NK-92 (cell line): ENCODE measurements around the gene LUC7L3.

Experiments used
- DNase-seq: peaks from one replicate; lab custom pipeline; 2025; ENCODE audit not compliant: unreplicated experiment; lab: John Stamatoyannopoulos, UW

The LUC7L3 gene

DNA sequence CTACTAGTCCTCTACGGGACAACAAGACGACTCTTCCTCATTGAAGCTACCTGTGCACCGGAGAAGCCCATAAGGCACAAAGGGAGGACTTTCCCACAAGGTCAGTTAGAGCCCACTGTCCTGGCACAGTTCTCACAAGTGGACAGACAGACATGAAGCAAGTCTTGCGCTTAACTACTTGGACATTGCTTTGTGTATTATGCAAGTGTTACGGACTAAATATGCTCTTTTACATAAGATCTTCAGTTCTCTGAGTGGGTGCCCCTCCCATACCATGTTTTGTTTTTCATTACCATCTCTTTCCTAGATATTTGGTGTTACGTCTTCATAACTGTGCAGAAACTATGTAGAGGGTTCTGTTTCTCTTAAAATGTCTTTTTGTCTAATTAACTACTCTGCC, 29.8 kb downstream of the LUC7L3 start:
- DNase-seq = no peak

DNA sequence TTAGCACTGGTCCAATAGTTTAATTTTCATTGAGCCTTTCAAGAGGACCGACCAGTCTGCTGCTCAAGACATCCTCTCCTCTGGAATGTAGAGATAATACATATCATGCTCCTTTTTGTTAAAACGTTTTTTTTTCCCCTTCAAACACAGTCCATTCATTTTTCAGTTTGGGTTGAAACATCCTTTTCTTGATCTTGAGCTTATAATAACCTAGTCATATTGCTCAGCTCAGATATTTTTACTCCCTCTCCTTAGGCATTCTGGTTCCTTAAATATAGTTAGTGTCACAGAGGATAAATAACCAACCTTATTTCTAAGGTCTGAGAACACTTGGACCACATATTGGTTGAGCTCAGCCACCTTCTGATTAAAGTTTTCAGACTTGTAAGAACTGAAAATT, 35.1 kb downstream of the LUC7L3 start:
- DNase-seq = no peak

DNA sequence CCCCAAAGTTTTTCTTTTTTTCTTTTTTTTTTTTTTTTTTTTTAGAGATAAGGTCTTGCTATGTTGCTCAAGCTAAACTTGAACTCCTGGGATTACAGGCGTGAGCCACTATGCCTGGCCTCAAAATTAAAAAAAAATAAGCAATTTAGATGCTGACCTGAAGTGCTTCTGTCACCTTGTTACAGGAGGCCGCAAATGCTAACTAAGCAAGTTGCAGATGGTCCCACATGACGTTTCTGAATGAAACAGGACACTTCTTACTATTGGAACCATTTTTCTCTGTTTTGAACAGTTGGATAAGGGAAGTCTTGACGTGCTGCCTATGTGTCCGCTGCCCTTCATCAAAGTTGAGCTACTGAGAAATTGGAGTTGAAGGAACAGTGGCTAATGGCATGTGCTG, 39.1 kb downstream of the LUC7L3 start:
- DNase-seq = no peak

DNA sequence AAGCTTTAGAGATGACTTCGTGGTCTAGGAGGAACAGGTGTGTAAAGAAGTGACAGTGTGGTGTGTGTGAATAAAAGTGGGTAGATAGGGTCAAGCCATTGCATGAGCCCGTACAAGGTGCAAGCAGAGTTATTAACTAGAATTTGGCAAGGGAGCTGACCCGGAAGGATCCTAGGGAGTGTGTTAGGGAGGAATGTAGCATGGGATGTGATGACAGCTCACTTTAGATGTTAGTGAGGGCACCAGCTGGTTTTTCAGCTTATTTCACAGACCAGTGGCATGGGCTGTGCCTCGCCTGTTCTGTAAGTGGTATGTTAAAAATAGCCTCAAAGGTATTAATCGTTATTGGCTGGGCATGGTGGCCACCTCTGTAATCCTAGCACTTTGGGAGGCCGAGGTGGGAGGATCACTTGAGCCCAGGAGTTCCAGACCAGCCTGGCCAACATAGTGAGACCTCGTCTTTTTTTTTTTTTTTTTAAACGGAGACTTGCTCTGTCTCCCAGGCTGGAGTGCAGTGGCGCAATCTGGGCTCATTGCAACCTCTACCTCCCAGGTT, 39.7 kb downstream of the LUC7L3 start:
- DNase-seq = no peak

DNA sequence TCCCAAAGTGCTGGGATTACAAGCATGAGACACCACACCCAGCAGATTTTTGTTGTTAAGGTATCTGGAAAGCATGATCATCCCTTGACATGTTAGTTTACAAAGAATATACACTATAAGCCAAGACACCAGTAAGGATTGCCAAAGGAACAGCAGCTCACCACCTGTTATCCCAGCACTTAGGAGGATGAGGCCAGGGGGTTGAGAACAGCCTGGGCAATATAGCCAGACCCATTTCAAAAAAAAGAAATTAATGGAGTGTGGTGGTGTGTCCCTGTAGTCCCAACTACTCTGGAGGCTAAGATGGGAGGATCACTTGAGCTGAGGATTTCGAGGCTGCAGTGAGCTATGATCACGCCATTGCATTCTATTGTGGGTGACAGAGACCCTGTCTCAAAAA, 42.8 kb downstream of the LUC7L3 start:
- no peak for DNase-seq

DNA sequence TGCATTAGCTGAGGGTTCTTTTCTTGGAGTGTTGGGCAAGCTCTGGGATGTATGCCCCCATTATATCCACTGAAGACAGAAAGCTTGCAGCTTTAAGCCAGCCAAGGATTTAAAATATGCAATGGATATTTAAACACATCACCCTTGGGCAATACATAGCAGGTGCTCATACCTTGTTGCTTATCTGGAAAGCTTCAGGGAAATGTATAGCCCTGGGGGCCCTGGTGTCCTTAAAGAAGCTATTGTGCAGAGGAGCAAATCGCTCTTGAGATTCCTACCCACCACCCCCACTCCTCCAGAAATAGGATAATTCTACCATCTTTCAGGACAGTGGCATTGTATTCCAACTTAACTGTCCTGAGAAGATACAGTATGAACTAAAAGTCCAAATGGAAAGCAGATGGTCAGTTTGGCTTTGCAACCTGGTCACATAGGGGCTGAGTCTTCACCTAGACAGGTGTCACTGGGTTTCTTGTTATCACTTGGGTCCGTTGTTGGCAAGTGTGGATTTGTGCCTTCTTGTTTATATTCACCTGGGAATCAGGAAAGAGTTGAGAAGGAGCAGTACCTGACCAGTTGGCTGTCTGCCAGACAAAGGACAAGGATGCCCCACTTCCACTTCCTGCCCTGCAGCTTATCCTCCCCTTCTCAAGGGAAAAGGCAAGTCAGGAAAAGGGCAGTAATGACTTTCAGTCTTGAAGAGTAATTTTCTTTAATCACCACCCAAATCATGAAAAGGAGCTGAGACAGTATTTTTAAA, 44.5 kb downstream of the LUC7L3 start:
- no peak for DNase-seq

DNA sequence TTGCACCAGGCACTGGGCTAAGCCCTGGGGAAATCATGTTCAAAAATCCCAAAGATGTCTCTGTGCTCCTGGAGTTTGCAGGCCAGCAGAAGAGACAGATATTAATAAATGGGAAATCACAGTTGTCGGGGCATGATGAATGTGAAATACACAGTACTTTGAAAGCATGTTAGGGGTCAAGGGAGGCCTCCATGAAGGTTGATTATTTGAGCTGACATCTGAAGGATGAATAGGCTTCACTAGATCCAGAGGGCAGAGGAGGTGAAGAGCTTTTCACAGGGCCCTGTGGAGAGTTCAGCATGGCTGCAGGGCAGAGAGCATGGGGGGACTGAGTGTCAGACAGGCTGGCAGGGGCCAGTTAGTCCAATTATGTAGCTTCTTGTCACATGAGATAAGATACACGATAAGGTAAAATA, 45.3 kb downstream of the LUC7L3 start:
- DNase-seq = no peak

DNA sequence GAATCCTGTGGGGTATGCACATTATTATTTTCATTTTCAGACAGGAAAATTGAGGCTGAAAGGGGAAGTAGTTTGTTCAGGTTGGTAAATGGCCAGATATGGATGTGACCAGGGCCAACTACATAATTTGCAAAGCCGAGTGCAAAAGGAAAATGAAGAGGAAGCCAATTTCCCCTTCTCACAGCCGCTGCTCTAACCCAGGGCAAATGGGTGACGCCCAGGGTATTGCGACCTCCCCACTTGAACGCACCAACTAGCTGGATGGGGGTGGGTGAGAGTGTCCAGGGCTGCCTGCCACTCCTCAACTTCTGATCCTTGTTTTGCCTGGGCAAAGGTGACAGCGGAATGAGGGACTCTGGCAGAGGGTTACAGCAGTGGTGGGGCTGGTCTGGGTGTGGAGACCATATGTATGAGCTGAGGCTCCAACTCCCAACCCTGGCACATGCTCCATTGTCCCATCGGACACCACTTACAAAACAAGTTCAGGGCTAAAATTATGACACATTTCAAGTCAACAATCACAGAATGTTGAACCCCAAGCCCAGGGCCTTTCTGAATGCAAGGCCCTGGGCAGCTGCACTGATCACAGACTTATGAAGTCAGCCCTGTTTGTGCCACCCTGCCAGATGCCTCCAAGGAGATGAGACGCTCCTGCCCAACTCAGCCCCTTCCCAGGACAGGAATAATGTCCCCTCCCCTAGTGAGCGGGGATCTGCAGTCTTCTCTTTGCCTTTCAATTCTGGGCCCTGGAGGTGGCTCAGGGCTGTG, 46.2 kb downstream of the LUC7L3 start:
- DNase-seq = no peak

DNA sequence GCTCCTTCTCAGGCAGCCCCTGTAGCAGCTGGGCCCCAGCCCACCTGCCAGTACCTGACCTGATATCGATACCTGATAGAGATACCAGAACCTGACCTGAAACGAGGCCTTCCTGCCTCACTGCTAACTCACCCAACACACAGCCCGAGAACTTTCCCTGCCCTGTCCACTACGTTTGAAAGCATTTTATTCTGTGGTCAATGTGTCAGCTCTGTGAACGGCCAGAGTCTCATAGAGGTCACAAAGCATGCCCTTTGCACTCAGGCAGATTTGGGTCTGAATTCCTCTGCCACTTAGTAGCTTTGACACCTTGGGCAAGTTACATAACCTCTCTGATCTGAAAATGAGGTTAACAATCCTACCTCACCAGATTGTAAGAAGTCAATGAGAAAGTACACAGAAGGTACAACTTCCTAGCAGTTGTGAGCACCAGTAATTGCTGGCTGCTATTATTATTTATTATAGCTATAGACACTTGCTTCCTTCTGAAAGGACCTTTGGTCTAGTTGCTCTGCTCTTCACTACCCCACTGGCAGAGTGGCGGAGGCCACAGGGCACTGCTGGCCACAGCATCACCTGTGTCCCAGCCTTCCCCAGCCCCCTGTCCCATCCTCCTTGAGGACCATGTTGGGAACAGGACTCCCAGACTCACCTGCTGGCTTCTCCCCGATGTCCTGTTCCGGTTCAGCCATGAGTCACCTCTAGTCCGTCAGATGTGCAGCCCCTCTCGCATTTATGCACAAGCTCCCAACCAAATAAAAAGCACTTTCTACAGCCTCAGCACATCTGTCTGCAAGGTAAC, 47.0 kb downstream of the LUC7L3 start:
- no peak for DNase-seq

DNA sequence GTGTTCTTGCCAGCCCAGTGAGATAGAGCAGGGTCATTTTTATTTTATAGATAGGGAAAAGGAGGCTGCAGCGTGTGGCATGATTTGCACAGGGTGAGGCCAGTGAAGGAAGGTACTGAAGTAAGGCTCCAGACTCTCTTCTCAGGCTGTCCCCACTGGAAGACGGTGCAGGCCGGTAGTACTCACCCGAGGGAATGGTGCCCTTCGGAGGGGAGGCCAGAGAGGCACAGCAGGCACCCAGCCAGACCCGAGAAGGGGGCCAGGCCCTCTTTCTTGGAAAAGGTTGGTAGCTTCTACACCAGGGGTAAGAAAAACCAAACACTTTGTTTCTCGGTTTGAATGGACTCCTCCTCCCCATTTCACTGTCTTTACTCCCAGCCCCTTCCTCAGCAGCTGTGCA, 47.6 kb downstream of the LUC7L3 start:
- DNase-seq = no peak

DNA sequence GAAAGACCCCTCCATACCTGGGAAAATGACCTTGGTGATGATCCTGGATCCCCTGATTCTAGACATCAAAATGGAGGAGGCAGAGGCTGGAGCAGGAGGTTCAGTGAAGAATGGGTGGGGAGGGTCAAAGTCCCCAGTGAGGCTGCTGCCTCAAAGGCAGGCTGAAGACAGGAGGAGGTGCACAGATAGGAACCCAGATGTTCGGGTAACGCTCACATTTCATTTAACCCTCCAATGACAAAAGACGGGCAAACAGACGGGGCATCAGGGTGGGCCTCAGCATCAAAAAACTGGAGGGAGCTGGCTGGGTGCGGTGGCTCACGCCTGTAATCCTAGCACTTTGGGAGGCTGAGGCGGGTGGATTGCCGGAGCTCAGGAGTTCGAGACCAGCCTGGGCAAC, 48.0 kb downstream of the LUC7L3 start, which contains the start of gene ANKRD40CL:
ANKRD40CL (minus strand) TSS at position 73 of the 400 bp plus-strand sequence. CDS start 605 bp downstream, outside the sequence.
- DNase-seq = no peak

DNA sequence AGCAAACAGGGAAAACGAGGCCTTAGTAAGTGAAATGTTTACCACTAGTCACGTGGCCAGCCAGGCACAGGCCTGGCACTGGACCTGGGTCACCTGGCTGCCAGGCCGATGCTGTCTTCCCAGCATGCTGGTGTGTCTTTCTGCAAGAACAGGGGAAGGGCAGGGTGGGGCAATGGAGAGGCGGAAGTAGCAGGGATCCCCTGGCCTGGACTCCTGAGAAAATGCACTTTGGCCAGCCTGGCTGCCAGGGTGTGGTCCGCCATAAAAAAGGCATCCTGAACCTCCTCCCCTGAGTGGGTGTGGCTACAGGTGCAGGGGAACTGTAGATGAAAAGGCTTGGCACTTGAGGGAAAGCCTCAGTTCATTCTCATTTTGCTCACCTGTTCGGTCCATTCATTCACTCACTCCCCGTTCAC, 49.0 kb downstream of the LUC7L3 start:
- DNase-seq = no peak

DNA sequence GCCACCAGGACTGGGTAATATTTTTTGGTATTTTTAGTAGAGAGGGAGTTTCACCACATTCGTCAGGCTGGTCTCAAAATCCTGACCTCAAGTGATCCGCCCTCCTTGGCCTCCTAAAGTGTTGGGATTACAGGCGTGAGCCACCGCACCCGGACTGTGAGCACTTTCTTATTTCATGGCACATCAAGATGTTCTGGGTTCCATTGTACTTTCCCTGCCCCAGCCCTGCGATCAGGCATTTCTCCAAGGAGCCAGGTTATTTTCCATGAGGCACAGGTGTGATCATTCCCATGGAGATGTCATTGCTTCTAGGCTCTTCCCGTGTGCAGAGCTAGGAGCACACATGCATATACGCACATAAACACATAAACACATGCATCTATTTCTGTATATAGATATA, 50.5 kb downstream of the LUC7L3 start:
- DNase-seq = no peak

DNA sequence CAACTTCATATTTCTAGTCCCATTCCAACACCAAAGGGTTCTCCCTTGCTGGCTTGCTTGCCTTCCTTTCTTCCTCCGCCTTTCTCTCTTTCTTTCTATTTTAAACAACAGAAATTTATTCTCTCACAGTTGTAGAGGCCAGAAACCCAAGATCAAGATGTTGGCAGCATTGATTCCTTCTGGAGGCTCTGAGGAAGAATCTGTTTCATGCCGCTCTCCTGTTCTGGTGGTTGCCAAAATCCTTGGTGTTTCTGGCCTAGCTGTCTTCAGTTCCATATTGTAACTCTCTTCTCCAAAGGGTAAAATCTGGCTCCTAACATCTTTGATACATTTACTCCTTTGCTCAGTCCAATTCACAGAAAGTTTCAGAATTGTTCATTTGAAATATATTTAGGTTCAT, 50.9 kb downstream of the LUC7L3 start:
- DNase-seq = no peak

DNA sequence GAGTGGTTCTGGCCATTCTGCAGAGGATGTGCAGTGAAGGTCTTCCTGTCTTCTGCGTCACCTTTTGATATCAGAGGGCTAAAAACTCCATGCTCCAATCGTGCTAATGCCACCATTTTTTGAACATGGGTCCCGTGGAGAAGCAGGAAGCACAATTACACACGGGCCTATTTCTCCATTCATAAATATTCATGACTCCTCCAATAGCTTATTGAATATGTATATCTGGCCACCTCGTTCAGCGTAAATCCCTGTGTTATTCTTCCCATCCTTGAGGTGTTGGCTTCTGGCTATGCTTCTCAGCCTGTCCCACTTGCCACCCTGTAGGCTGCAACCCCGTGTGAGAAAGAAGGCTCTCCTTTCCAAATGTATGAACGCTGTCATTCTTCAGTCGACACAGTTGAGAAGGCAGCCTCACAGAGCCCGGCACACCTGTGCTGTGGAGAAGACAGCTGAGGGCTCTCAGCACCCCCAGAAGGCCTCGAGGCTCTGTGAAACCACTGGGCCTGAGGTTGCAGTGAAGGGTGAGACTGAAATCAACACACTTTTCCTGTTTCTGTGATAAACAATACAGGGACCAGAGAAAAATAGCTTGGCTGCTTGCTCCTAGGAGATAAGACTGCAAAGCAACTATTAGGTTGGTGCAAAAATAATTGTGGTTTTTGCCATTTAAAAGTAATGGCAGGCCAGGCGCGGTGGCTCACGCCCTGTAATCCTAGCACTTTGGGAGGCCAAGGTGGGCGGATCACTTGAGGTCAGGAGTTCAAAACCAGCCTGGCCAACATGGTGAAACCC, 52.8 kb downstream of the LUC7L3 start:
- DNase-seq = no peak

DNA sequence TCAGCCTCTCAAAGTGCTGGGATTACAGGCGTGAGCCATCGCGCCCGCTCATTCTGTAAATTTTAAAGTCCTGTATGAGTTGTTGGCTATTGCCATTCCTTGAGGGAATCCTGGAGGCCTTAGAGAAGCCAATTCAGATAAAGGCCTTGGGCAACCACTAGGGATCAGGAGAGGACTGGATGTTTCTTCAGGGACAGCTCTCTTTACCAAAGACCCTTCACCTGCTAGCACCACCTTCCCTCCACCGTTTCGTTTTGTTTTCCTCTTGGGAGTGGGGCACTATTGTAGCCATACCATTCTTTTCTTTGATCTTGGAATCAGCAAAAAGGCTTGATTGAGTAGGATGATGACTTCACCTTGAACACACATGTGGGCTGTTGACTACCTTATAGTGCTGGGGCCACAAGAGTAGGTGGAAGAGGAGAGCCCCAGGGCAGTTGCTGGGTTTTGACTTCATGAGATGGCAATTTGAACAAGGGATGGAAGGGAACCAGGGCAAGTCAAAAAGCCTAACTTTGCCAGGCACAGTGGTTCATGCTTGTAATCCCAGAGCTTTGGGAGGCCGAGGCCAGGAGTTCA, 54.9 kb downstream of the LUC7L3 start:
- no peak for DNase-seq

DNA sequence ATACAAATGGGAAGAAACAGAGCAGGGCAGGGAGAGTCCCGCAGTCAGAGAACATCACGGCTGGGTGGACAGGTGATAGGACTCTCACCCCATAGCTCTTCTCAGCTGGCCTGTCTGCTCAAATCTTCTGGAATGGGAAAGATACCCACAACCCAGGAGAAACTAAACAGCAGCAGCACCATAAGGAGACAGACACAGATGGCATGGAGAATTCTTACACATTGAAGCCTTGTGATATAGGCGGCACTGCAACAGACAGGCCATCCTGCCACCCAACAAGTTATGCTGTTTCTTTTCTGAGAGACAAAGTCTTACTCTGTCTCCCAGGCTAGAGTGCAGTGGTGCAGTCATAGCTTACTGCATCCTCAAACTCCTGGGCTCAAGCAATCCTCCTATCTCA, 56.5 kb downstream of the LUC7L3 start:
- no peak for DNase-seq

DNA sequence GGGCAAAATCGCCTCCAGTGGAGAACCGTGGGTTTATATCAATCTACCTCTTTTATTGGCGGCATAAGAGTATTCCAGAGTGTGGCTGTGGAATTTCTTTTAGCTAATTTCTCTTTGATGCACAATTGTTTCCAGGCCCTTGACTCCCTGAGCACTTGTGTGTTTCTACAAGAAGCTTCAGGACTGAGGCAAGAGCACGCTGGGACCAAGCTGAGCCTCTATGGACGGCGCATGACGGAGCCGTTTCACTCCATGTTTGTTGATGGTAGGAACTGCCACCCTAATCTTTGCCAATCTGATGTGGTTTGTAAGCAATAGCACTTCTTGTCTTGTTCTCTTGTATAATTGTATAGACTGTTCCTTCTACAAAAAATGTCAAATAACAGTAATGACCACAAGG, 59.1 kb downstream of the LUC7L3 start:
- no peak for DNase-seq

DNA sequence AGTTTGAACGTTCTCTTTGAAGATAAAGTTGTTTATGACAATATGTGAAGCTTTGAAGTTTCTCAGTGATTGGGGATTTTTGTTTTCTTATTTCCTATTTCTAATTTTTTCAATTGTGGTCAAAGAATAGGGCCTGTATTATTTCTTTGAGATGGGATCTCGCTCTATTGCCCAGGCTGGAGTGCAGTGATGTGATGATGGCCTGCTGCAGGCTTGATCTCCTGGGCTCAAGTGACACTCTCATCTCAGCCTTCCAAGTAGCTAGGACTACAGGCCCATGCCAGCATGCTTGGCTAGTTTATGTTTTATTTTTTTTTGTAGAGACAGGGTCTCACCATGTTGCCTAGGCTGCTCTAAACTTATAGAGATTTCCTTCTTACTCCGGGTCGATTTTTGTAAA, 59.6 kb downstream of the LUC7L3 start:
- no peak for DNase-seq

DNA sequence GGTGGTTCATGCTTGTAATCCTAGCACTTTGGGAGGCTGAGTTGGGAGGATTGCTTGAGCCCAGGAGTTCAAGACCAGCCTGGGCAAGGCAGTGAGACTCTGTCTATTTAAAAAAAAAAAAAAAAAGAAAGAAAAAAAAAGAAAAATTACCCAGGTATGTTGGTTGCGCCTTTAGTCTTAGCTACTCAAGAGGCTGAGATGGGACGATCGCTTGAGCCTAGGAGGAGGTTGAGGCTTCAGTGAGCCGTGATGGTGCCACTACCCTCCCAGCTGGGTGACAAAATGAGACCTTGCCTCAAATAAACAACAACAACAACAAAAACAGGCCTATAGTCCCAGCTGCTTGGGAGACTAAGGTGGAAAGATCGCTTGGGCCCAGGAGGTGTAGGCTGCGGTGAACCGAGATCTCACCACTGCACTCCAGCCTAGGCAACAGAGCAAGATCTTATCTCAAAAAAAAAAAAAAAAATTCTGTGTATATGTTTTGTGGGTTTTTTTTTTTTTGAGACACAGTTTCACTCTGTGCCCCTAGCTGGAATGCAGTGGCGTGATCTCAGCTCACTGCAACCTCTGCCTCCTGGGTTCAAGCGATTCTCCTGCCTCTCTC, 60.4 kb downstream of the LUC7L3 start:
- no peak for DNase-seq
